Fibroblast of lung (primary cell): Measurements from ENCODE around the gene SPATS1. TPM values are rescaled to one million over a fixed set of nuclear protein-coding genes. Genes with fewer than 3 reads are reported as not detected.
A peak's percentile ranks its signal among the peaks of the same experiment; 100 is the strongest.

Experiments used
- DNase-seq, 2 donors: peaks; one replicate each; pipeline versions ENCODE4 v3.0.0 to v3.0.0-alpha.2; 2010; ENCODE audit warnings: low read depth in 2 of 2
- H2AFZ ChIP-seq: 2 replicates; pipeline ENCODE4 v1.5.1; 2012; ENCODE audit warnings: low read length, control low read depth, inconsistent platforms
- H3K27ac ChIP-seq: 2 replicates; pipeline ENCODE4 v1.5.1; 2011; ENCODE audit warnings: low read length, control low read depth; ENCODE audit not compliant: insufficient read depth
- H3K27me3 ChIP-seq: 2 replicates; pipeline ENCODE4 v1.5.1; 2011; ENCODE audit warnings: mild to moderate bottlenecking, low read length; ENCODE audit not compliant: control insufficient read depth, insufficient read depth
- H3K36me3 ChIP-seq: 2 replicates; pipeline ENCODE4 v1.5.1; 2011; ENCODE audit warnings: low read length; ENCODE audit not compliant: control insufficient read depth, insufficient read depth
- H3K4me1 ChIP-seq: 2 replicates; pipeline ENCODE4 v1.5.1; 2011; ENCODE audit warnings: low read length; ENCODE audit not compliant: control insufficient read depth, insufficient read depth; ENCODE audit errors: extremely low read depth
- H3K4me2 ChIP-seq: 2 replicates; pipeline ENCODE4 v1.5.1; 2011; ENCODE audit warnings: low read length, control low read depth; ENCODE audit not compliant: insufficient read depth; ENCODE audit errors: extremely low read depth
- H3K4me3 ChIP-seq, 4 experiments: fragments of 200-600 bp in 1 of 4; sonication (generic) in 1 of 4; replicated peaks in 1 of 4; 2 replicates each; pipeline ENCODE4 v1.5.1; 2011 to 2016; ENCODE audit warnings: low read length in 4 of 4, low read depth in 3 of 4, mild to moderate bottlenecking in 3 of 4, control low read depth in 2 of 4, inconsistent platforms in 1 of 4, mixed read lengths in 1 of 4; ENCODE audit not compliant: insufficient read depth in 1 of 4; ENCODE audit errors: control extremely low read depth in 1 of 4
- H3K79me2 ChIP-seq: 2 replicates; pipeline ENCODE4 v1.5.1; 2012; ENCODE audit warnings: mild to moderate bottlenecking, low read length, inconsistent platforms; ENCODE audit not compliant: control insufficient read depth, insufficient read depth
- H3K9ac ChIP-seq: 2 replicates; pipeline ENCODE4 v1.5.1; 2011; ENCODE audit warnings: mild to moderate bottlenecking, low read length, control low read depth; ENCODE audit not compliant: insufficient read depth
- H3K9me3 ChIP-seq: 2 replicates; pipeline ENCODE4 v1.5.1; 2012; ENCODE audit warnings: low read depth, low read length; ENCODE audit not compliant: control insufficient read depth, insufficient read depth
- H4K20me1 ChIP-seq: 2 replicates; pipeline ENCODE4 v1.5.1; 2011; ENCODE audit warnings: low read length; ENCODE audit not compliant: control insufficient read depth, insufficient read depth; ENCODE audit errors: extremely low read depth
- CTCF ChIP-seq, 2 donors: IDR thresholded peaks in 1 of 2; conservative IDR thresholded peaks in 1 of 2; 1 replicate in 1 of 2; 2 replicates in 1 of 2; pipeline ENCODE4 v1.5.1; 2011 to 2012; ENCODE audit warnings: low read length in 2 of 2, control low read depth in 1 of 2, inconsistent platforms in 1 of 2, low read depth in 1 of 2, mild to moderate bottlenecking in 1 of 2
- EZH2 ChIP-seq: IDR thresholded peaks from 2 replicates; pipeline ENCODE4 v1.5.1; 2012; ENCODE audit warnings: low read length, control low read depth, mild to moderate bottlenecking; ENCODE audit errors: missing control alignments
- polyA minus RNA-seq: library from RNA; depleted of rRNA, polyadenylated mRNA; stranded (reverse); fragments of >200 nt; gene quantifications from 2 replicates; pipeline ENCODE4 v1.2.3, GENCODE V29; 2011; ENCODE audit warnings: low replicate concordance
- polyA plus RNA-seq, 2 donors: library from polyadenylated mRNA; depleted of rRNA in 1 of 2; stranded (reverse) in 1 of 2; unstranded in 1 of 2; fragments of >200 nt; gene quantifications; 2 replicates each; pipeline ENCODE4 v1.2.1, GENCODE V29; 2011 to 2012; ENCODE audit warnings: missing spikeins in 1 of 2
- total RNA-seq: library from RNA; depleted of rRNA; stranded (reverse); fragments of >200 nt; gene quantifications from 2 replicates; pipeline ENCODE4 v1.2.1, GENCODE V29; 2014

Gene SPATS1
- total RNA-seq (under 0.01 TPM in 1 of 2 replicates, not detected in the other), polyA plus RNA-seq (not detected in 2 replicates), polyA minus RNA-seq (not detected in 2 replicates)
- not detected in 2 replicates for polyA plus RNA-seq (2012)

GRCh38 chr6:44342489-44342888 is at the start of gene SPATS1:
Gene SPATS1, plus strand, starts transcription at chr6:44342650. Its CDS starts 446 bp downstream, at chr6:44343096.
- no peak within 1 kb of the TSS for H3K27ac ChIP-seq
- H3K36me3 ChIP-seq = no peaks in the 10 kb centered on the region
- peaks cover 47% of the 10 kb centered on the region for H3K27me3 ChIP-seq
- no peaks in the 10 kb centered on the region for H3K9me3 ChIP-seq
- H3K4me2 ChIP-seq = no peak within 1 kb of the TSS
- no peaks in the 10 kb centered on the region for H3K4me1 ChIP-seq
- no peaks in the 10 kb centered on the region for H3K79me2 ChIP-seq
- DNase-seq = no peak
- no peaks in the 10 kb centered on the region for H4K20me1 ChIP-seq
- no peak within 1 kb of the TSS for H3K4me3 ChIP-seq
- no peak within 1 kb of the TSS for H3K9ac ChIP-seq
- TF ChIP-seq CTCF (conservative IDR thresholded peaks at IDR 0.05 in 1 of 2, IDR thresholded peaks at IDR 0.05 in 1 of 2; ENCODE audit: low read depth in 1 of 2, low read length in 2 of 2) (no peak), EZH2 (peak; percentile 70)
- H2AFZ ChIP-seq = no peak within 1 kb of the TSS

GRCh38 chr6:44292661-44293365 is 49.6 kb upstream of the SPATS1 start:
- Histone ChIP-seq H3K9ac (no peak overlapping the region), H3K4me1 (no peaks in the 10 kb centered on the region), H3K4me3 (no peak overlapping the region), H3K36me3 (no peaks in the 10 kb centered on the region), H3K79me2 (no peaks in the 10 kb centered on the region), H3K9me3 (no peaks in the 10 kb centered on the region), H3K27me3 (peaks cover 58% of the 10 kb centered on the region), H3K27ac (no peak overlapping the region), H4K20me1 (no peaks in the 10 kb centered on the region), H2AFZ (no peak overlapping the region), H3K4me2 (no peak overlapping the region)
- DNase-seq = no peak
- no peak for TF ChIP-seq CTCF (conservative IDR thresholded peaks at IDR 0.05 in 1 of 2, IDR thresholded peaks at IDR 0.05 in 1 of 2; ENCODE audit: low read depth in 1 of 2, low read length in 2 of 2)
- TF ChIP-seq EZH2 = no peak

- Histone ChIP-seq H3K36me3 (peaks cover under 1% of the 10 kb centered on the region), H3K4me3 (no peak overlapping the region), H3K27me3 (peaks cover 50% of the 10 kb centered on the region), H3K9ac (no peak overlapping the region), H3K4me2 (no peak overlapping the region), H3K27ac (no peak overlapping the region), H3K9me3 (no peaks in the 10 kb centered on the region), H3K79me2 (no peaks in the 10 kb centered on the region), H2AFZ (no peak overlapping the region), H4K20me1 (no peaks in the 10 kb centered on the region), H3K4me1 (no peaks in the 10 kb centered on the region)
- DNase-seq = no peak
- TF ChIP-seq CTCF (conservative IDR thresholded peaks at IDR 0.05 in 1 of 2, IDR thresholded peaks at IDR 0.05 in 1 of 2; ENCODE audit: low read depth in 1 of 2, low read length in 2 of 2) = no peak
- no peak for TF ChIP-seq EZH2
Observed at GRCh38 chr6:44294832-44295791, 47.3 kb upstream of the SPATS1 start.
